CD14-positive monocyte (primary cell): ENCODE results near the gene GPR17. TPM values are rescaled to one million over a fixed set of nuclear protein-coding genes. Genes with fewer than 3 reads are reported as not detected.
A peak's percentile ranks its signal among the peaks of the same experiment; 100 is the strongest.

Experiments
- DNase-seq, 3 donors: peaks; one replicate each; pipeline ENCODE4 v3.0.0-alpha.2; 2011 to 2022
- H2AFZ ChIP-seq: 2 replicates; pipeline ENCODE4 v1.6.0; 2012; ENCODE audit warnings: mild to moderate bottlenecking, low read depth, low read length, inconsistent platforms; ENCODE audit not compliant: insufficient read depth, poor library complexity, severe bottlenecking
- H3K27ac ChIP-seq, 2 donors: 1 replicate in 1 of 2; 2 replicates in 1 of 2; pipeline ENCODE4 v1.5.1; 2012 to 2013; ENCODE audit warnings: low read length in 2 of 2, control low read depth in 1 of 2, inconsistent platforms in 1 of 2, low read depth in 1 of 2, mild to moderate bottlenecking in 1 of 2
- H3K27me3 ChIP-seq, 2 donors: one replicate each; pipeline versions ENCODE4 v1.6.0 to v1.6.1; 2011 to 2013; ENCODE audit warnings: low read length in 2 of 2; ENCODE audit not compliant: control insufficient read depth in 2 of 2, insufficient read depth in 2 of 2
- H3K36me3 ChIP-seq, 2 donors: replicated peaks in 1 of 2; 1 replicate in 1 of 2; 2 replicates in 1 of 2; pipeline versions ENCODE4 v1.5.1 to v1.6.1; 2012 to 2013; ENCODE audit warnings: low read length in 2 of 2, control low read depth in 1 of 2, inconsistent platforms in 1 of 2, mild to moderate bottlenecking in 1 of 2; ENCODE audit not compliant: insufficient read depth in 2 of 2, control insufficient read depth in 1 of 2
- H3K4me1 ChIP-seq, 2 donors: 1 replicate in 1 of 2; 2 replicates in 1 of 2; pipeline versions ENCODE4 v1.5.1 to v1.6.1; 2012 to 2013; ENCODE audit warnings: low read length in 2 of 2, control low read depth in 1 of 2, inconsistent platforms in 1 of 2, mild to moderate bottlenecking in 1 of 2, moderate library complexity in 1 of 2; ENCODE audit not compliant: insufficient read depth in 2 of 2, control insufficient read depth in 1 of 2
- H3K4me2 ChIP-seq: replicated peaks from 2 replicates; pipeline ENCODE3; 2012; ENCODE audit warnings: low read length, moderate library complexity, mild to moderate bottlenecking; ENCODE audit not compliant: poor library complexity, severe bottlenecking; ENCODE audit errors: extremely low read depth
- H3K4me3 ChIP-seq, 3 experiments: fragments of 200-600 bp in 1 of 3; sonication (generic) in 1 of 3; replicated peaks in 1 of 3; 1 replicate in 2 of 3; 2 replicates in 1 of 3; pipeline ENCODE4 v1.5.1; 2011 to 2013; ENCODE audit warnings: low read length in 3 of 3, mild to moderate bottlenecking in 3 of 3, control low read depth in 2 of 3, low read depth in 2 of 3, inconsistent platforms in 1 of 3, moderate library complexity in 1 of 3
- H3K79me2 ChIP-seq: 2 replicates; pipeline ENCODE4 v1.6.0; 2012; ENCODE audit warnings: mild to moderate bottlenecking, control low read depth, inconsistent platforms, low read length, moderate library complexity; ENCODE audit not compliant: insufficient read depth
- H3K9ac ChIP-seq: 2 replicates; pipeline ENCODE4 v1.6.0; 2017; ENCODE audit warnings: low read length, mild to moderate bottlenecking; ENCODE audit not compliant: insufficient read depth, poor library complexity, severe bottlenecking
- H3K9me3 ChIP-seq, 2 donors: replicated peaks in 1 of 2; 1 replicate in 1 of 2; 2 replicates in 1 of 2; pipeline versions ENCODE4 v1.5.1 to v1.6.1; 2012 to 2013; ENCODE audit warnings: low read length in 2 of 2, control low read depth in 1 of 2; ENCODE audit not compliant: control insufficient read depth in 1 of 2, insufficient read depth in 1 of 2
- H4K20me1 ChIP-seq: 2 replicates; pipeline ENCODE4 v1.6.0; 2012; ENCODE audit warnings: mild to moderate bottlenecking, low read length, control low read depth, moderate library complexity; ENCODE audit not compliant: insufficient read depth
- H3K27ac Mint-ChIP-seq, 7 donors: one replicate each; pipeline ENCODE4 v1.8.0; 2020; ENCODE audit warnings: mild to moderate bottlenecking in 7 of 7, mixed read lengths in 7 of 7, moderate library complexity in 6 of 7, inconsistent platforms in 2 of 7
- H3K27me3 Mint-ChIP-seq, 3 donors: one replicate each; pipeline ENCODE4 v1.8.0; 2021 to 2022; ENCODE audit warnings: low read depth in 3 of 3, mild to moderate bottlenecking in 3 of 3, mixed read lengths in 3 of 3, moderate library complexity in 3 of 3, inconsistent platforms in 1 of 3
- H3K36me3 Mint-ChIP-seq, 2 donors: one replicate each; pipeline ENCODE4 v1.8.0; 2020; ENCODE audit warnings: mixed read lengths in 2 of 2, inconsistent platforms in 1 of 2, mild to moderate bottlenecking in 1 of 2
- H3K4me1 Mint-ChIP-seq: one replicate; pipeline ENCODE4 v1.8.0; 2020; ENCODE audit warnings: mild to moderate bottlenecking, mixed read lengths
- H3K4me3 Mint-ChIP-seq, 2 donors: one replicate each; pipeline ENCODE4 v1.8.0; 2020; ENCODE audit warnings: mild to moderate bottlenecking in 2 of 2, mixed read lengths in 2 of 2, moderate library complexity in 1 of 2
- H3K9me3 Mint-ChIP-seq, 7 donors: one replicate each; pipeline ENCODE4 v1.8.0; 2020 to 2022; ENCODE audit warnings: mixed read lengths in 7 of 7, mild to moderate bottlenecking in 6 of 7, moderate library complexity in 6 of 7, inconsistent platforms in 2 of 7
- CTCF ChIP-seq: fragments of 200-600 bp; IDR thresholded peaks from one replicate; pipeline ENCODE4 v1.8.0; 2022; ENCODE audit warnings: antibody characterized with exemption, mild to moderate bottlenecking
- WGBS: methylation state at CpG from one replicate; pipeline ENCODE4 v1.1.5; 2013; ENCODE audit warnings: missing lambda C conversion rate; ENCODE audit not compliant: insufficient coverage; 5-methylcytosine and 5-hydroxymethylcytosine counted together
- intact Hi-C, 2 donors: fragments of 100-400 bp; cut with micrococcal nuclease; formaldehyde crosslinking; loops; one replicate each; pipeline versions ENCODE4 v1.15.0 to v1.15.1; 2023
- polyA plus RNA-seq, 3 donors: library from polyadenylated mRNA; depleted of rRNA in 1 of 3; unstranded in 2 of 3; stranded (reverse) in 1 of 3; fragments of 300-500 nt in 2 of 3; fragments of >200 nt in 1 of 3; fragmentation: Illumina TruSeq in 2 of 3; gene quantifications; 1 replicate in 2 of 3; 2 replicates in 1 of 3; pipeline ENCODE4 v1.2.3, GENCODE V29; 2012 to 2021

Gene GPR17
- polyA plus RNA-seq, 3 donors, result 0.07 TPM; not detected in 2

GRCh38 chr2:127651381-127651809 lies 5.4 kb downstream of the GPR17 start:
- H3K4me1 Mint-ChIP-seq, result peaks cover 27% of the 10 kb centered on the region
- H3K36me3 ChIP-seq, result no peaks in the 10 kb centered on the region
- 96% methylated on average over 29 of the region's 29 CpGs for WGBS
- H4K20me1 ChIP-seq, result no peaks in the 10 kb centered on the region
- no peak overlapping the region for H3K4me2 ChIP-seq
- no peak overlapping the region for H3K4me3 Mint-ChIP-seq
- H3K27me3 ChIP-seq, result no peaks in the 10 kb centered on the region
- H3K79me2 ChIP-seq, result no peaks in the 10 kb centered on the region
- intact Hi-C loops, result no loop called here
- H3K9me3 Mint-ChIP-seq, result no peaks in the 10 kb centered on the region
- no peak overlapping the region for H3K27ac Mint-ChIP-seq
- no peak overlapping the region for H2AFZ ChIP-seq
- peaks cover 2 to 9% (median 7%) of the 10 kb centered on the region in 3 donors for H3K27me3 Mint-ChIP-seq
- DNase-seq, result no peak
- H3K9me3 ChIP-seq, result no peaks in the 10 kb centered on the region
- H3K27ac ChIP-seq, result no peak overlapping the region
- H3K4me1 ChIP-seq, result peaks cover 16 to 19% of the 10 kb centered on the region in 2 donors
- H3K4me3 ChIP-seq, result no peak overlapping the region
- no peaks in the 10 kb centered on the region for H3K36me3 Mint-ChIP-seq
- TF ChIP-seq CTCF, result no peak
- H3K9ac ChIP-seq, result no peak overlapping the region

GRCh38 chr2:127651971-127652550 lies 6.1 kb downstream of the GPR17 start:
- H3K4me2 ChIP-seq, result no peak overlapping the region
- H3K27ac ChIP-seq, result no peak overlapping the region
- H3K4me1 ChIP-seq, result peaks cover 10 to 12% of the 10 kb centered on the region in 2 donors
- no peak overlapping the region for H3K27ac Mint-ChIP-seq
- no peak overlapping the region for H3K9ac ChIP-seq
- no peaks in the 10 kb centered on the region for H3K9me3 ChIP-seq
- no peaks in the 10 kb centered on the region for H4K20me1 ChIP-seq
- no peak for TF ChIP-seq CTCF
- H3K36me3 ChIP-seq, result no peaks in the 10 kb centered on the region
- peaks cover 21% of the 10 kb centered on the region for H3K4me1 Mint-ChIP-seq
- H3K36me3 Mint-ChIP-seq, result no peaks in the 10 kb centered on the region
- DNase-seq, result no peak
- H3K27me3 ChIP-seq, result no peaks in the 10 kb centered on the region
- no peak overlapping the region for H3K4me3 Mint-ChIP-seq
- intact Hi-C loops, result no loop called here
- no peak overlapping the region for H3K4me3 ChIP-seq
- H2AFZ ChIP-seq, result peak overlapping the region; percentile 35
- 69% methylated on average over 10 of the region's 14 CpGs for WGBS
- no peaks in the 10 kb centered on the region for H3K79me2 ChIP-seq
- no peaks in the 10 kb centered on the region for H3K9me3 Mint-ChIP-seq
- H3K27me3 Mint-ChIP-seq, result peaks cover 2 to 9% (median 7%) of the 10 kb centered on the region in 3 donors
